Measurements from ENCODE around the gene BCL11B. TPM values are rescaled to one million over a fixed set of nuclear protein-coding genes. Genes with fewer than 3 reads are reported as not detected.
A peak's percentile ranks its signal among the peaks of the same experiment; 100 is the strongest.

The BCL11B gene
- total RNA-seq, 4 donors from 2014 or later, result 0.21 to 0.78 (median 0.26) TPM

GRCh38 chr14:99202516-99202915 lies 69.5 kb downstream of the BCL11B start:
- Histone ChIP-seq H3K27ac (no peak overlapping the region), H3K9me3 (no peaks in the 10 kb centered on the region), H3K4me1 (no peaks in the 10 kb centered on the region), H3K4me3 (no peak overlapping the region), H3K36me3 (no peaks in the 10 kb centered on the region), H3K27me3 (no peaks in the 10 kb centered on the region)
- TF ChIP-seq CTCF (IDR thresholded peaks at IDR 0.05) (no peak), EP300 (IDR thresholded peaks at IDR 0.05) (no peak), POLR2A (IDR thresholded peaks at IDR 0.05) (no peak)
- no peak for DNase-seq (ENCODE audit: low spot score in 2 of 2)
- WGBS, 2 donors, result 75 to 87% methylated on average over 4 to 7 of the region's 8 CpGs

- no peak overlapping the region for H3K27ac ChIP-seq
- no peaks in the 10 kb centered on the region for H3K27me3 ChIP-seq
- DNase-seq (ENCODE audit: low spot score in 2 of 2), result no peak
- no peaks in the 10 kb centered on the region for H3K36me3 ChIP-seq
- H3K4me1 ChIP-seq, result no peaks in the 10 kb centered on the region
- 70 to 76% methylated on average over 10 of the region's 10 CpGs for WGBS, 2 donors
- no peaks in the 10 kb centered on the region for H3K9me3 ChIP-seq
- no peak overlapping the region for H3K4me3 ChIP-seq
- no peak for TF ChIP-seq POLR2A (IDR thresholded peaks at IDR 0.05)
- TF ChIP-seq EP300 (IDR thresholded peaks at IDR 0.05), result no peak
- TF ChIP-seq CTCF (IDR thresholded peaks at IDR 0.05), result no peak
These were observed 70.5 kb downstream of the BCL11B start for GRCh38 chr14:99201351-99202073.

- Histone ChIP-seq H3K27me3 (no peaks in the 10 kb centered on the region), H3K36me3 (no peaks in the 10 kb centered on the region), H3K4me1 (peaks cover 0 to 4% (median 0%) of the 10 kb centered on the region in 4 donors), H3K4me3 (no peak overlapping the region), H3K9me3 (no peaks in the 10 kb centered on the region), H3K27ac (no peak overlapping the region)
- WGBS, 2 donors, result 70 to 77% methylated on average over 7 of the region's 7 CpGs
- DNase-seq (ENCODE audit: low spot score in 2 of 2), result no peak
- no peak for TF ChIP-seq EP300 (IDR thresholded peaks at IDR 0.05)
- no peak for TF ChIP-seq POLR2A (IDR thresholded peaks at IDR 0.05)
- no peak for TF ChIP-seq CTCF (IDR thresholded peaks at IDR 0.05)
These were observed 71.4 kb downstream of the BCL11B start for GRCh38 chr14:99200654-99201005.

- 62 to 65% methylated on average over 15 to 16 of the region's 16 CpGs for WGBS, 2 donors
- Histone ChIP-seq H3K4me1 (peaks cover 0 to 9% (median 0%) of the 10 kb centered on the region in 4 donors), H3K27ac (no peak overlapping the region), H3K4me3 (no peak overlapping the region), H3K27me3 (no peaks in the 10 kb centered on the region), H3K36me3 (no peaks in the 10 kb centered on the region), H3K9me3 (no peaks in the 10 kb centered on the region)
- TF ChIP-seq POLR2A (IDR thresholded peaks at IDR 0.05) (no peak), EP300 (IDR thresholded peaks at IDR 0.05) (no peak), CTCF (IDR thresholded peaks at IDR 0.05) (peak in 1 of 5 experiments; percentile 4)
- no peak for DNase-seq (ENCODE audit: low spot score in 2 of 2)
These were observed 71.9 kb downstream of the BCL11B start for GRCh38 chr14:99199846-99200653.

Data from tibial nerve (tissue), 4 donors.